ENCODE data around the gene EIF2A. TPM values are rescaled to one million over a fixed set of nuclear protein-coding genes. Genes with fewer than 3 reads are reported as not detected.
A peak's percentile ranks its signal among the peaks of the same experiment; 100 is the strongest.

EIF2A gene
- total RNA-seq, 1 experiment from 2014 or later: 74.1 TPM

DNA sequence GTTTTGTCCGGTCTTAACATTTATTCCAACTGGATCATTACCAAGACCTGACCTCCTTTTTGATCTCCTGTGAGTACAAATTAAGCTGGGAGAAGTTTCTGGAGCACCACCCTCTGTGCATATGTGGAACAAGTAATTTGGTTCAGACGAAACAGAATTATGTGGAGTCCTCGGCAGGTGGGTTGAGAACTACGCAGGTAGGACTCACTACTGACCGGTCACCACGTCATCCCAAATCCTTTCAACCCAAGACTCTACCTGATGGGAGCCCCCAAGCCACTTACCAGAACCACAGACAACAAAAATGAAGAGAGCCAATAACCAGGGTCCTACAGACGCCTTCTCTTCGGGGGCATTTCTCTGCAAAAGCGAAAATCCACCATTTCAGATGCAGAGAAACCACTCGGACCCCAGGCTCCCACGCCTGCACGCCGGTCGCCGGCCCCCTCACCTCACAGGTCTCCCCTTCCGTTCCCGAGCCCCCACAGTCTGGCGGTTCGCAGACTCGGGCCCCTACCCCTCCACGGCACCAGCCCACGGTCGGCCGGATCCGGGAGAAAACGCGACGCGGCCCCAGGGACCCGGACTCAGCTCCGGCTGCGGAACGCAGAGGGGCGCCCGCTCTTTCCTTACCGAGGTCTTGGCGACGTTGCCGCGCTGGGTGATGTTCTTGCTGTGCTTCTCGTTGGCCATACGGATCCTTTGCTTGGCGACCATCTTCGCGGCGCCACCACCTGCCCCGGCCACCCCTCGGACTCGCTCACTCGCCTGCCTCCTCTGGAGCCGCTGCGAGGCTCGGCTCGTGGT lies 965 bp upstream of the EIF2A start:
- Mint-ChIP-seq H3K9me3 (no peaks in the 10 kb centered on the region; a peak in 1 of 5 replicates), H3K36me3 (ENCODE audit: insufficient read depth in 1 of 3, low read depth in 3 of 3) (peaks cover 4 to 28% (median 20%) of the 10 kb centered on the region in 3 experiments; a peak in 6 of 7 replicates), H3K4me3 (peak overlapping the region; percentile 84 to 97), H3K4me1 (peaks cover 16 to 19% of the 10 kb centered on the region in 2 experiments), H3K27me3 (ENCODE audit: low read depth) (no peaks in the 10 kb centered on the region; the same call in 1 of the 2 replicates), H3K27ac (peak overlapping the region; percentile 90 to 96 (median 92))
- Histone ChIP-seq H3K27me3 (ENCODE audit: insufficient read depth, low read length) (no peaks in the 10 kb centered on the region), H3K18ac (ENCODE audit: insufficient read length, low read depth, low read length) (peak overlapping the region; percentile 88), H4K8ac (replicated peaks; ENCODE audit: insufficient read length, low read depth, low read length) (no peak overlapping the region), H4K5ac (ENCODE audit: insufficient read length, low read depth, low read length) (no peak overlapping the region), H2AK5ac (ENCODE audit: insufficient read length, low read length) (no peak overlapping the region), H3K4me2 (ENCODE audit: insufficient read depth, insufficient read length, low read length) (peak overlapping the region; percentile 76), H4K20me1 (ENCODE audit: control insufficient read depth, insufficient read depth, insufficient read length) (no peaks in the 10 kb centered on the region), H3K4me1 (ENCODE audit: insufficient read depth, low read length) (no peaks in the 10 kb centered on the region), H2BK5ac (ENCODE audit: insufficient read length, low read length) (no peak overlapping the region), H3K9me3 (ENCODE audit: control insufficient read depth, low read depth, low read length) (no peaks in the 10 kb centered on the region), H2BK15ac (ENCODE audit: low read depth, low read length) (no peak overlapping the region), H3K9ac (ENCODE audit: extremely low read depth, insufficient read length, low read length) (peak overlapping the region; percentile 90), H2AFZ (ENCODE audit: low read length) (no peak overlapping the region), H3K79me2 (ENCODE audit: insufficient read depth, low read length) (peaks cover 19% of the 10 kb centered on the region; the same call in 1 of the 2 replicates), H3K27ac (ENCODE audit: insufficient read length, low read depth, low read length) (no peak overlapping the region), H3K23me2 (ENCODE audit: insufficient read length, low read depth, low read length, poor library complexity, severe bottlenecking) (no peaks in the 10 kb centered on the region), H2BK12ac (ENCODE audit: insufficient read length, low read depth, low read length) (no peak overlapping the region), H2BK120ac (ENCODE audit: low read depth, low read length, poor library complexity, severe bottlenecking) (no peak overlapping the region), H2BK20ac (ENCODE audit: low read depth, low read length, poor library complexity, severe bottlenecking) (no peak overlapping the region), H3K79me1 (ENCODE audit: insufficient read depth, low read depth, low read length, poor library complexity, severe bottlenecking) (no peaks in the 10 kb centered on the region), H3K14ac (ENCODE audit: insufficient read depth, low read length) (peak overlapping the region; percentile 83), H3K4ac (ENCODE audit: low read depth, low read length) (peak overlapping the region; percentile 0; the same call in 1 of the 2 replicates), H3K23ac (ENCODE audit: insufficient read length, low read depth, low read length) (no peak overlapping the region), H3T11ph (ENCODE audit: low read length) (no peak overlapping the region), H4K91ac (ENCODE audit: insufficient read length, low read depth, low read length) (peak overlapping the region; percentile 5), H3K56ac (ENCODE audit: insufficient read length, low read depth, low read length) (no peak overlapping the region)
- DNase-seq: no peak
- no CpG with 5 or more reads among the region's 54 CpGs for WGBS (ENCODE audit: extremely low coverage, insufficient read length, low lambda C conversion rate)
- TF ChIP-seq, protein P1, sequence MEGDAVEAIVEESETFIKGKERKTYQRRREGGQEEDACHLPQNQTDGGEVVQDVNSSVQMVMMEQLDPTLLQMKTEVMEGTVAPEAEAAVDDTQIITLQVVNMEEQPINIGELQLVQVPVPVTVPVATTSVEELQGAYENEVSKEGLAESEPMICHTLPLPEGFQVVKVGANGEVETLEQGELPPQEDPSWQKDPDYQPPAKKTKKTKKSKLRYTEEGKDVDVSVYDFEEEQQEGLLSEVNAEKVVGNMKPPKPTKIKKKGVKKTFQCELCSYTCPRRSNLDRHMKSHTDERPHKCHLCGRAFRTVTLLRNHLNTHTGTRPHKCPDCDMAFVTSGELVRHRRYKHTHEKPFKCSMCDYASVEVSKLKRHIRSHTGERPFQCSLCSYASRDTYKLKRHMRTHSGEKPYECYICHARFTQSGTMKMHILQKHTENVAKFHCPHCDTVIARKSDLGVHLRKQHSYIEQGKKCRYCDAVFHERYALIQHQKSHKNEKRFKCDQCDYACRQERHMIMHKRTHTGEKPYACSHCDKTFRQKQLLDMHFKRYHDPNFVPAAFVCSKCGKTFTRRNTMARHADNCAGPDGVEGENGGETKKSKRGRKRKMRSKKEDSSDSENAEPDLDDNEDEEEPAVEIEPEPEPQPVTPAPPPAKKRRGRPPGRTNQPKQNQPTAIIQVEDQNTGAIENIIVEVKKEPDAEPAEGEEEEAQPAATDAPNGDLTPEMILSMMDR (conservative IDR thresholded peaks at IDR 0.05): no peak

Measured in H9 (cell line).